GM04503 (cell line): ENCODE data around the gene P3H2.

Source experiments
- DNase-seq: peaks from one replicate; pipeline ENCODE4 v3.0.0-alpha.2; 2012; ENCODE audit warnings: low read depth

P3H2 gene

GRCh38 chr3:189945935-189946709 lies 174.6 kb downstream of the P3H2 start:
- DNase-seq, result no peak

GRCh38 chr3:189944285-189945145 lies 176.2 kb downstream of the P3H2 start:
- no peak for DNase-seq

- no peak for DNase-seq
These were observed 177.7 kb downstream of the P3H2 start for GRCh38 chr3:189942948-189943347.

- no peak for DNase-seq
These were observed 179.0 kb downstream of the P3H2 start for GRCh38 chr3:189941679-189942078.

GRCh38 chr3:189941125-189941524 lies 179.6 kb downstream of the P3H2 start:
- no peak for DNase-seq

GRCh38 chr3:189937302-189938127 lies 183.2 kb downstream of the P3H2 start:
- peak; percentile 99 for DNase-seq

GRCh38 chr3:189936201-189936945 lies 184.3 kb downstream of the P3H2 start:
- no peak for DNase-seq

GRCh38 chr3:189927975-189928895 lies 192.5 kb downstream of the P3H2 start:
- DNase-seq, result no peak

- no peak for DNase-seq
These were observed 198.9 kb downstream of the P3H2 start for GRCh38 chr3:189921770-189922169.

GRCh38 chr3:189914799-189915198 lies 205.9 kb downstream of the P3H2 start:
- peak; percentile 79 for DNase-seq

- no peak for DNase-seq
These were observed 209.7 kb downstream of the P3H2 start for GRCh38 chr3:189911001-189911400.

- DNase-seq, result no peak
These were observed 211.1 kb downstream of the P3H2 start for GRCh38 chr3:189909573-189909972.

GRCh38 chr3:189909139-189909538 lies 211.6 kb downstream of the P3H2 start:
- DNase-seq, result no peak

- no peak for DNase-seq
These were observed 212.1 kb downstream of the P3H2 start for GRCh38 chr3:189908646-189909045.

- DNase-seq, result no peak
These were observed 212.9 kb downstream of the P3H2 start for GRCh38 chr3:189907803-189908202.
